ENCODE data around the gene ATXN7L2. TPM values are rescaled to one million over a fixed set of nuclear protein-coding genes. Genes with fewer than 3 reads are reported as not detected.
"Not testable (repeated sequence)": the region's sequence is repeated elsewhere in the genome, so short reads cannot be mapped to it uniquely, and the experiment has no call there.

The ATXN7L2 gene
- total and polyA plus RNA-seq, 3 experiments from 2014 or later = 8.7 to 15.3 (median 14.6) TPM

GRCh38 chr1:109470245-109470644, 13.5 kb upstream of the ATXN7L2 start:
- no peaks in the 10 kb centered on the region for H3K9me3 Mint-ChIP-seq
- no peak overlapping the region for H3K27ac Mint-ChIP-seq
- no peaks in the 10 kb centered on the region for H3K9me3 ChIP-seq (ENCODE audit: low read length)
- H3K4me3 ChIP-seq (ENCODE audit: low read length) = no peak overlapping the region
- no peaks in the 10 kb centered on the region for H3K36me3 Mint-ChIP-seq
- no peak overlapping the region for H3K4me3 Mint-ChIP-seq
- no peak for DNase-seq
- ChIA-PET POLR2A (no interaction called here), CTCF (interaction anchor here (0.9 to 2.4 kb wide), 4 partner anchors 12 to 203 kb away, joined by 3 to 9 read pairs (median 4); partner anchors contain the start of gene CYB561D1)
- peaks cover 47% of the 10 kb centered on the region for H3K27me3 ChIP-seq (ENCODE audit: insufficient read depth, low read length, poor library complexity, severe bottlenecking)
- H3K27ac ChIP-seq (ENCODE audit: low read depth, low read length) = no peak overlapping the region
- peaks cover 45 to 62% of the 10 kb centered on the region in 2 donors for H3K27me3 Mint-ChIP-seq
- H3K36me3 ChIP-seq (ENCODE audit: insufficient read depth, low read length) = no peaks in the 10 kb centered on the region
- H3K4me1 ChIP-seq (ENCODE audit: insufficient read depth, low read length) = no peaks in the 10 kb centered on the region
- peaks cover 0 to 8% (median 4%) of the 10 kb centered on the region in 3 donors for H3K4me1 Mint-ChIP-seq

- Histone ChIP-seq H3K9me3 (ENCODE audit: low read length) (no peaks in the 10 kb centered on the region), H3K27me3 (ENCODE audit: insufficient read depth, low read length, poor library complexity, severe bottlenecking) (peaks cover 30% of the 10 kb centered on the region), H3K4me1 (ENCODE audit: insufficient read depth, low read length) (no peaks in the 10 kb centered on the region), H3K4me3 (ENCODE audit: low read length) (no peak overlapping the region), H3K27ac (ENCODE audit: low read depth, low read length) (no peak overlapping the region), H3K36me3 (ENCODE audit: insufficient read depth, low read length) (no peaks in the 10 kb centered on the region)
- DNase-seq = no peak
- no peak overlapping the region for H3K4me3 Mint-ChIP-seq
- POLR2A ChIA-PET = interaction anchor here (0.6 kb wide), 1 partner anchor 11 kb away, joined by 5 read pairs; no protein-coding TSS in a partner anchor
- H3K27ac Mint-ChIP-seq = no peak overlapping the region
- no peaks in the 10 kb centered on the region for H3K4me1 Mint-ChIP-seq
- H3K9me3 Mint-ChIP-seq = no peaks in the 10 kb centered on the region
- peaks cover 41 to 70% of the 10 kb centered on the region in 2 donors for H3K27me3 Mint-ChIP-seq
- H3K36me3 Mint-ChIP-seq = no peaks in the 10 kb centered on the region
- CTCF ChIA-PET = interaction anchor here (1.1 to 2.1 kb wide), 2 partner anchors 21 to 59 kb away, joined by 3 to 5 read pairs; partner anchors contain the start of gene CYB561D1
Measured at GRCh38 chr1:109472779-109473178, 10.9 kb upstream of the ATXN7L2 start.

- H3K4me1 ChIP-seq (ENCODE audit: insufficient read depth, low read length); H3K9me3 Mint-ChIP-seq; H3K9me3 ChIP-seq (ENCODE audit: low read length); H3K4me1 Mint-ChIP-seq; H3K4me3 ChIP-seq (ENCODE audit: low read length); H3K27ac ChIP-seq (ENCODE audit: low read depth, low read length); H3K36me3 Mint-ChIP-seq; H3K36me3 ChIP-seq (ENCODE audit: insufficient read depth, low read length); DNase-seq; H3K4me3 Mint-ChIP-seq; H3K27ac Mint-ChIP-seq: not testable (repeated sequence)
- H3K27me3 Mint-ChIP-seq = peaks cover 41 to 68% of the 10 kb centered on the region in 2 donors
- ChIA-PET POLR2A (interaction anchor here (0.5 to 0.6 kb wide), 2 partner anchors 11 to 536 kb away, joined by 3 to 5 read pairs; no protein-coding TSS in a partner anchor), CTCF (interaction anchor here (2.1 kb wide), 1 partner anchor 59 kb away, joined by 5 read pairs; no protein-coding TSS in a partner anchor)
- H3K27me3 ChIP-seq (ENCODE audit: insufficient read depth, low read length, poor library complexity, severe bottlenecking) = peaks cover 30% of the 10 kb centered on the region
Measured at GRCh38 chr1:109473284-109474057, 10.2 kb upstream of the ATXN7L2 start.

GRCh38 chr1:109474697-109475096, 9.0 kb upstream of the ATXN7L2 start:
- Mint-ChIP-seq H3K36me3 (no peaks in the 10 kb centered on the region), H3K9me3 (no peaks in the 10 kb centered on the region), H3K27ac (no peak overlapping the region), H3K27me3 (peaks cover 41 to 78% of the 10 kb centered on the region in 2 donors), H3K4me1 (peaks cover 0 to 4% (median 0%) of the 10 kb centered on the region in 3 donors), H3K4me3 (no peak overlapping the region)
- Histone ChIP-seq H3K4me3 (ENCODE audit: low read length) (no peak overlapping the region), H3K4me1 (ENCODE audit: insufficient read depth, low read length) (no peaks in the 10 kb centered on the region), H3K36me3 (ENCODE audit: insufficient read depth, low read length) (no peaks in the 10 kb centered on the region), H3K27ac (ENCODE audit: low read depth, low read length) (no peak overlapping the region), H3K9me3 (ENCODE audit: low read length) (no peaks in the 10 kb centered on the region), H3K27me3 (ENCODE audit: insufficient read depth, low read length, poor library complexity, severe bottlenecking) (peaks cover 23% of the 10 kb centered on the region)
- ChIA-PET POLR2A (no interaction called here), CTCF (interaction anchor here (1.5 kb wide), 1 partner anchor 19 kb away, joined by 4 read pairs; the partner anchor contains the start of gene CYB561D1)
- DNase-seq = no peak

GRCh38 chr1:109475261-109475660, 8.4 kb upstream of the ATXN7L2 start:
- H3K36me3 Mint-ChIP-seq = no peaks in the 10 kb centered on the region
- H3K27me3 ChIP-seq (ENCODE audit: insufficient read depth, low read length, poor library complexity, severe bottlenecking) = peaks cover 17% of the 10 kb centered on the region
- ChIA-PET POLR2A (no interaction called here), CTCF (interaction anchor here (1.4 to 1.5 kb wide), 2 partner anchors 15 to 18 kb away, joined by 4 to 5 read pairs; partner anchors contain the start of gene CYB561D1)
- no peak overlapping the region for H3K4me3 ChIP-seq (ENCODE audit: low read length)
- DNase-seq = no peak
- no peaks in the 10 kb centered on the region for H3K9me3 ChIP-seq (ENCODE audit: low read length)
- peak overlapping the region in 1 of 8 donors; percentile 4 for H3K27ac Mint-ChIP-seq
- no peak overlapping the region for H3K27ac ChIP-seq (ENCODE audit: low read depth, low read length)
- H3K4me1 ChIP-seq (ENCODE audit: insufficient read depth, low read length) = no peaks in the 10 kb centered on the region
- H3K4me3 Mint-ChIP-seq = no peak overlapping the region
- H3K27me3 Mint-ChIP-seq = peaks cover 37 to 73% of the 10 kb centered on the region in 2 donors
- no peaks in the 10 kb centered on the region for H3K36me3 ChIP-seq (ENCODE audit: insufficient read depth, low read length)
- H3K9me3 Mint-ChIP-seq = no peaks in the 10 kb centered on the region
- peaks cover 0 to 4% (median 0%) of the 10 kb centered on the region in 3 donors for H3K4me1 Mint-ChIP-seq

- ChIA-PET POLR2A (no interaction called here), CTCF (interaction anchor here (1.3 to 1.4 kb wide), 2 partner anchors 14 kb away, joined by 5 read pairs; no protein-coding TSS in a partner anchor)
- Histone ChIP-seq H3K4me3 (ENCODE audit: low read length) (no peak overlapping the region), H3K36me3 (ENCODE audit: insufficient read depth, low read length) (no peaks in the 10 kb centered on the region), H3K27me3 (ENCODE audit: insufficient read depth, low read length, poor library complexity, severe bottlenecking) (peaks cover 6% of the 10 kb centered on the region), H3K4me1 (ENCODE audit: insufficient read depth, low read length) (no peaks in the 10 kb centered on the region), H3K27ac (ENCODE audit: low read depth, low read length) (no peak overlapping the region), H3K9me3 (ENCODE audit: low read length) (no peaks in the 10 kb centered on the region)
- no peak for DNase-seq
- Mint-ChIP-seq H3K27ac (no peak overlapping the region), H3K27me3 (peaks cover 30 to 63% of the 10 kb centered on the region in 2 donors), H3K36me3 (no peaks in the 10 kb centered on the region), H3K4me1 (peaks cover 0 to 4% (median 0%) of the 10 kb centered on the region in 3 donors), H3K9me3 (no peaks in the 10 kb centered on the region), H3K4me3 (no peak overlapping the region)
Measured at GRCh38 chr1:109476825-109477224, 6.9 kb upstream of the ATXN7L2 start.

- peaks cover 22 to 55% of the 10 kb centered on the region in 2 donors for H3K27me3 Mint-ChIP-seq
Measured at GRCh38 chr1:109477821-109478220, 5.9 kb upstream of the ATXN7L2 start.

GRCh38 chr1:109478806-109479205, 4.9 kb upstream of the ATXN7L2 start:
- H3K4me1 Mint-ChIP-seq = peaks cover 7 to 19% (median 17%) of the 10 kb centered on the region in 3 donors
- peaks cover 0 to 4% (median 0%) of the 10 kb centered on the region in 3 donors for H3K36me3 Mint-ChIP-seq
- H3K27ac Mint-ChIP-seq = no peak overlapping the region
- peak in 2 of 5 donors; percentile 20 to 32 for DNase-seq
- H3K27me3 ChIP-seq (ENCODE audit: insufficient read depth, low read length, poor library complexity, severe bottlenecking) = no peaks in the 10 kb centered on the region
- no peaks in the 10 kb centered on the region for H3K9me3 Mint-ChIP-seq
- H3K27me3 Mint-ChIP-seq = peaks cover 19 to 50% of the 10 kb centered on the region in 2 donors
- ChIA-PET CTCF (interaction anchor here (1.5 to 2.5 kb wide), 3 partner anchors 15 to 54 kb away, joined by 3 to 21 read pairs (median 8); partner anchors contain the start of gene CYB561D1), POLR2A (no interaction called here)
- H3K27ac ChIP-seq (ENCODE audit: low read depth, low read length) = no peak overlapping the region
- no peaks in the 10 kb centered on the region for H3K36me3 ChIP-seq (ENCODE audit: insufficient read depth, low read length)
- H3K4me1 ChIP-seq (ENCODE audit: insufficient read depth, low read length) = peaks cover 11% of the 10 kb centered on the region
- no peak overlapping the region for H3K4me3 Mint-ChIP-seq
- no peaks in the 10 kb centered on the region for H3K9me3 ChIP-seq (ENCODE audit: low read length)
- no peak overlapping the region for H3K4me3 ChIP-seq (ENCODE audit: low read length)

More at GRCh38 chr1:109477821-109478220, 5.9 kb upstream of the ATXN7L2 start:
- Mint-ChIP-seq H3K4me3 (no peak overlapping the region), H3K36me3 (no peaks in the 10 kb centered on the region), H3K4me1 (peaks cover under 1 to 11% (median 8%) of the 10 kb centered on the region in 3 donors), H3K9me3 (no peaks in the 10 kb centered on the region), H3K27ac (no peak overlapping the region)
- Histone ChIP-seq H3K9me3 (ENCODE audit: low read length) (no peaks in the 10 kb centered on the region), H3K27ac (ENCODE audit: low read depth, low read length) (no peak overlapping the region), H3K36me3 (ENCODE audit: insufficient read depth, low read length) (no peaks in the 10 kb centered on the region), H3K27me3 (ENCODE audit: insufficient read depth, low read length, poor library complexity, severe bottlenecking) (peaks cover 5% of the 10 kb centered on the region), H3K4me1 (ENCODE audit: insufficient read depth, low read length) (peaks cover 5% of the 10 kb centered on the region), H3K4me3 (ENCODE audit: low read length) (no peak overlapping the region)
- ChIA-PET CTCF (interaction anchor here (1.3 to 2.5 kb wide), 4 partner anchors 13 to 55 kb away, joined by 3 to 21 read pairs (median 6); partner anchors contain the start of gene CYB561D1), POLR2A (no interaction called here)
- DNase-seq = no peak
